Mammary epithelial cell (primary cell): ENCODE data around the gene APOL1.
"Not testable (repeated sequence)": the region's sequence is repeated elsewhere in the genome, so short reads cannot be mapped to it uniquely, and the experiment has no call there.

Experiments used
- CTCF ChIP-seq, 2 donors: IDR thresholded peaks in 1 of 2; conservative IDR thresholded peaks in 1 of 2; 2 replicates each; pipeline ENCODE4 v1.5.1; 2011 to 2012; ENCODE audit warnings: inconsistent platforms in 2 of 2, low read length in 2 of 2, mild to moderate bottlenecking in 2 of 2, control low read depth in 1 of 2, low read depth in 1 of 2; ENCODE audit not compliant: insufficient read depth in 1 of 2; ENCODE audit errors: extremely low read depth in 1 of 2
- EZH2 ChIP-seq: IDR thresholded peaks from 2 replicates; pipeline ENCODE4 v1.6.1; 2012; ENCODE audit warnings: low read length, inconsistent platforms, borderline replicate concordance

DNA sequence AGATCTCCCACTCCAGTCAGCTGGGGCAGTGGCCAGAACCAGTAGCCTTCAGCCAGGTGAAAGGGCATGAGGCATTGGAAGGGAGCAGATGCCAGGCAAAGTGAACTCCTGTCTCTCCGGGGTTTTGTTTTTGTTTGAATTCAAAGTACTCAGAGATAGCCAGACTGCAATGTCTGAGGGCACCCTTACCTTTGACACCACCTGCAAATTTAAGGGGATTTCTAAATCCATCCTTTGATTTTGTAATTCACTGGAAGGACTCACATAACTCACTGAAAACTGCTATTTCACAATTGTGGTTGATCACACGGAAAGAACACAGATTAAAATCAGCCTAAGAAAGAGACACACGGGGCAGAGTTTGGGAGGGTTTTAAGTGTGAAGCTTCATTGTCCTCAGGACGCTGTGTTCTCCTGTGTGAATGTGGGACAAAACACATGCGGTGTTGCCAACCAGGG, 10.3 kb downstream of the APOL1 start:
- TF ChIP-seq CTCF (conservative IDR thresholded peaks at IDR 0.05 in 1 of 2, IDR thresholded peaks at IDR 0.05 in 1 of 2; ENCODE audit: extremely low read depth in 1 of 2, insufficient read depth in 1 of 2, low read depth in 1 of 2, low read length in 2 of 2); EZH2: not testable (repeated sequence)
